ENCODE measurements around the gene DBH. TPM values are rescaled to one million over a fixed set of nuclear protein-coding genes. Genes with fewer than 3 reads are reported as not detected.

The DBH gene
- total RNA-seq, 1 experiment from 2014 or later = not detected

DNA sequence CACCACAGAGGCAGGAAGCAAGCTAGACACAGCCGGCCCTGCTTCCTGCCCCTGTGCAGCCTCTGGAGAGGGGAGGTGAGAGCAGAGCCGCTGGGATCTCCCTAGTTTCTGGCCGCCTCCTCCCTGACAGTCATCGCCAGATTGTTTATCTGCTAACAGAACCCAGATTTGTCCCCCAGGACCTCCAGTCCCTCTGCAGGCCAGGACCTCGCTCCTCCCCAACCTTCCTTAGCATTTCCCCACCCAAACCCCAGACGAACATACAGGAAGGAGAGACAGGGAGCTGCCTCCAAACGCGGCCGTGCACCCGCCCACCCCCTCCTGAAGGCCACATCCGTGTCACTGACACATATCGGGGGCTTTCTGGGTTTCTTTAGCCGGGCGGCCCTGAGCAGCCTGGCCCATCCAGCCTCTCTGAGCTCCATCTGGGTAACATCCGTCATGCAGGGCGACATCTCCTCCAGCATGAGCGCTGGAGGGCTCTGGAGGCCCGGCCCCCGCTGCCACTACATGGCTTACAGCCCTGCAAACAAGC, 47.5 kb downstream of the DBH start:
- DNase-seq (ENCODE audit: low spot score) = no peak

DNA sequence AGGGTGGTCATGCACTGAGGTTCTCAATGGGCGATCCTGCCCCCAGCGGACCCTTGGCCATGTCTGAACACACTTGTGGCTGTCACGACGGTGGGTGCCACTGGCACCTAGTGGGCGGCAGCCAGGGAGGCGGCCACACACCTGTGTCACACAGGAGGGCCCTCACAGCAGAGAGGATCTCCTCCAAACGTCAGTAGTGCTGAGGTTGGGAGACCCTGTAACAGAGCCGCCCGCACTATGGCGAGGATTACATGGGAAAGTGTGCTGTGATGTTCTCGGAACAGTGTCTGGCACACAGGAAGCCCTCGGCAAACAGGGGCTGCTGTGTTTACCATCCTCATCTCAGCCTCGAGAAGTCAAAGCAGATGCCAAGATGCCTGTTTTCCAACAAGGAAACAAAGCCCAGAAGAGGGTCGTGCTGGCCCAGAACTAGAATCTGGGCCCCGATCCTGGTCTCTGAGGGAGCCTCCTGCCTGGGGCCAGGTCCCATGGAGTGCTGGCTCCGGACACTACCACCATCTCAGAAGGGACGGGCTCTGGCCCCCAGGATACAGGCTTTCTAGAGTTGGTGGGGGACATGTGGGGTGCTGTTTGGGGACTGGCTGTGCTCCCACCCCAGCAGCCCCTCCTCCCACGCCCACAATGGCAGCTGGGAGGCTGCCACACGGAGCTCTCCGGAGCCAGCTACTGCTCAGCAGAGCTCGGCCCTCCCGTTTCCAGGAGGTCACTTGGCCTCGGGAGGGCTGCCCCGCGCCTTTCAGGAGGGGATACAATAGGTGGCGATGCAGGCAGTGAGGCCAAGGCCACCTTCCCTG, 48.2 kb downstream of the DBH start:
- DNase-seq (ENCODE audit: low spot score) = no peak

DNA sequence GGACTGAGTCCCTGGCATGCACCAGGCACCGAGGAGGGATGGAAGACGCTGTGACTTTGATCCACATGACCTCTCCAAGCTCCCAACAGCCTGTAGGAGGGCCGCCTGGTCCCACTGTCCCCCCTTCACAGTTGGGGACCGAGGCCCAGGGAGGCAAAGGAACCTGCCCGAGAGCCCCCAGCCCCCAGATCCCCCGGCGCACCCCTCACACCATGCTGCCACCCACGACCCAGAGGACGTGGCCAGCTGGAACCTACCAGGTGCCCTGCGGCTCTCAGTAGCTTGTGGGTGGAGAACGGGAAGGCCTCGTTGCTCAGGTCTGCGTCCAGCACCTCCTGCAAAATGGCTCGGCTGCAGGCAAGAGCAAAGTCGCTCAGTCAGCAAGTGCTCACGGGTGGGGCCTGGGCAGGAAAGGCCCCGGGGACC, 48.8 kb downstream of the DBH start:
- no peak for DNase-seq (ENCODE audit: low spot score)

DNA sequence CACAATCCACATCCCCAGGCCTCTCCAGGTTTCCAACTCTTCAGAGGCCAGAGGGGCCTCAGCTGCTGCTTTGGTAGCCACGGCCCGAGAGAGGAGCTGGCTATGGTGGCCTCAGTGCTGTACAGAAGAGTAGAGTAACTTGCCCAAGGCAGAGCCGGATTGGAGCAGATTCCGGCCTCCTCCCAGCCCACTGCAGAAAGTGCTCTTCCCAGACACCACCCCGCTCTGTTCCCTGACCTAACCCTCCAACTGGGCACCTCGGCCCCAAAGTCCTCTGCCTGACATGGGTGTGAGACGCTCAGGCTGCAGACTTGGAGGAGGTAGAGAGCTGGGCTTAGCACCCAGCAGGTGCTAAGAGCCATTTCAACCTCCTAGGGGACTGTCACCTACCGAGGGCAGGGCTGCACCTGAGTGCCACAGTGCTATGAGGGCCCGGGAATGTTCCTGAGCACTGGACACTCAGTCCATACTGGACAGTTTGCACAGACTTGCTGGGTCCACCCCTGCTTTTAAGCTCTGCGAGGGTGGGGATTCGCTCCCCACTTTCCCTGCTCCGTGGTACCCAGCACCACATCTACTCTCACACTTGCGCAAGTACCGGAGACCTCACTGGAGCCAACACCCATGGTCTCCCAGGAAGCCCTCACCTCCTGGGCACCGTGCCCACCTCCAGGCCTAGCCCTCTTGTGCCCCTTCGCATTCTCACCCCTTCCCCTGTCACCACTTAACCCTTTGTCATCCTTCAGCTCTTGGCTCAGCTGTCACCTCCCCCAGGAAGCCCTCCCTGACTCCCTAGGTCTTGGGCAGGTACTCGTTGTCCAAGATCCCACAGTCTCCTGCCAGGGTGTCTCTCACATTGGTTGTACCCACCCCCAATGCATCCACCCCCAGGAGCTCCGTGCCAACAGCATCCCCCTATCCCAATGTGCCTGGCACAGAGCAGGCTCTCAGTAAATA, 49.8 kb downstream of the DBH start:
- no peak for DNase-seq (ENCODE audit: low spot score)

DNA sequence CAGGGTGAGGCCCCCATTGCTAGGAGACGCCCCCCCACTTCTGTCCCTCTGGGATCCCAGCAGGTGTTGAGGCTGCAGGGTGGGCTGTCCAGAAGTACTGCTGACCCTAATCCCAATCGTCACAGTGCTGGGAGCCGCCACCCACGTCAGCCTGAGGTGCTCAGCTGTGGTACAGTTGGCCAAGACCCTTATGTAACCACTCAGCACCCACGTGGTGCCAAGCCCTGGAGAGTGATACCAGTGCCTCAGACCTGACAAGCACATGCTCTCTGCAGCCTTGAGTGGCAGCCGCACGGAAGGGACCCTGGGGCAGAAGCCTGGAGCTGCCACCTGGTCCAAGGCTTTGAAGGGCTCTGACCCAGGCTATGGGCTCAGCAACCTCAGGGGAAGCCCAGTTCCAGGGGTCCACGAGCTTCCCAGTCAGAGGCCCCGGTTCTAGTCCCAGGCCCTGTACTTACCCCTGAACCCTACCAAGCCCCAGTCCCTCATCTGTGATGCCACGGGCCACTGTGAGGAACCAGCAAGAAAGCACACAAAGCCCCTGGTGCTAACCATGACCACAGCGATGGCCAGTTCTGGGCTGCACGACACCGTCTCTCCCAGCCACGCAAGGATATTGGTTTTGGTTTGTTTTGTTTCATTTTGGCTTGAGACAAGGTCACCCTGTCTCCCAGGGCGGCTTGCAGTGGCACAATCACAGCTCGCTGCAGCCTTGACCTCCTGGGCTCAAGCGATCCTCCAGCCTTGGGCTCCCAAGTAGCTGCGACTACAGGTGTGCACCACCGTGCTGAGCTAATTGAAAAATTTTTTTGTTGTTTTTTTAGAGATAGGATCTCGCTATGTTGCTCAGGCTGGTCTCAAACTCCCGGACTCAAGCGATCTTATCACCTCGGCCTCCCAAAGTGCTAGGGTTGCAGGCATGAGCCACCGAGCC, 50.7 kb downstream of the DBH start:
- DNase-seq (ENCODE audit: low spot score) = no peak

DNA sequence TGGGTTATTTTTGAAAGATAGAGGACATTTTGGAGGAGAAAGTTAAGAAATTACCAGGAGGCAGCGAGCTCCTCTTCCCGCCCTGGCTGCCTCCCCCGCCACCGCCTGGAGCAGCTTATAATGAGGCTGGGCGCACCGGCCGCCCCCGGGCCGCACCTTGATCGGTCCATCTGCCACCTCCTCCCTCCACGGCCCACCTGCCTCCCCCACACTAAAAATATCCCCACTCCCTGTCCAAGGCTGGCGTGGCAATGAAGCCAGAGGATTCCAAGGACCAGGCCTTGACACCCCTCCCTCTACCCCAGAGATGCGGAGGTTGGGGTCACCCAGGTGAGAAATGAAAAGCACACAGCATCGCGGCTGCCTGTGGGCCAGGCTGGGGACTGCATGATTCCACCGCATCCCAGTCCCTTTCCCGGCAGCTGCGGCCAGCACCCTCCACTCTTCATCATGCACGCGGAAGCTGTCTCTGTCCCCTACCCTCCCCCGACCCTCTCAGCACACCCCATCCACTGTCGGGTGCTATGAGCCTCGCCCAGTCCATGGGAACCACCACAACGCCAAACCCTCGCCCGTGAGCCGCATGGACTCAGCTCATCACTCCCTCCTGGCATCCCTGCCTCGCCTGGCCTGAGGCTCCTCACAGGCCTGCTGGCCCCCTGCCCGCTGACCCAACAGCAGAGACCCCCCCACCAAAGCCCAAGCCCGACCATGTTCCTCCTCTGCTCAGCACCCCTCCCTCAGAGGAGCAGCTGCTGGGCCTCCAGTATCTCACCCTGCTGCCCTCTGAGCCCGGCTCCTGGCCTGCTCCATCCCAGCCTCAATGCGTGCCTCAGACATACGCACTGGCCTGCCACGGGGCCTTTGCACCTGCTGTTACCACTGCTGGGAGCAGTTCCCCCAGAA, 51.9 kb downstream of the DBH start:
- no peak for DNase-seq (ENCODE audit: low spot score)

DNA sequence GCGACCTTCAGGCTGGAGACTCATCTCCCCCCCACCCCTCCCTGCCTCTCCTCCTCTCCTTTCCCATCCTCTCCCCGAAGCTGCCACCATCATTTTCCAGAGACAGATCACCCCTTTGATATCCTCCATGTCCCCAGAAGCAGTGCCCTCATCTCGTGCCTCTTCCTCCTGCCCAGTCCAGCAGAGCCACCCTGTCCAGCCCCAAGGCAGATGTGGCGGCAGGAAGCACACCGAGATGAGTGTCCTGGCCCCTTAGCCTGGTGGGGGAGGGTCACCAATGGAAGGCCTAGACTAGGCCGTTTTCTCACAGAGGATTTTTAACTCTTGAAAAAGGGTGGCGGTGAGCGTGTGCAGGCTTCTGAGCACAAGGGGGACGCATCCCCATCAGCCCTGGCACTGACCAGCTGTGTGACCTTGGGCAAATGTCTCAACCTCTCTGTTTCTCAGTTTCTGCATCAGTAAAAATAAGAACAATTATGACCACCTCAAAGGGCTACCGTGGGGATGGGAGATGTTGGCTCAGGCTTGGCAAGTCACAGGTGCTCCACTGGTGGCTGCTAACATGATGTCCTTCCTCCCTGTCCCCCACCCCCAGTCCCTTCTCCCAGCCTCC, 53.1 kb downstream of the DBH start:
- no peak for DNase-seq (ENCODE audit: low spot score)

DNA sequence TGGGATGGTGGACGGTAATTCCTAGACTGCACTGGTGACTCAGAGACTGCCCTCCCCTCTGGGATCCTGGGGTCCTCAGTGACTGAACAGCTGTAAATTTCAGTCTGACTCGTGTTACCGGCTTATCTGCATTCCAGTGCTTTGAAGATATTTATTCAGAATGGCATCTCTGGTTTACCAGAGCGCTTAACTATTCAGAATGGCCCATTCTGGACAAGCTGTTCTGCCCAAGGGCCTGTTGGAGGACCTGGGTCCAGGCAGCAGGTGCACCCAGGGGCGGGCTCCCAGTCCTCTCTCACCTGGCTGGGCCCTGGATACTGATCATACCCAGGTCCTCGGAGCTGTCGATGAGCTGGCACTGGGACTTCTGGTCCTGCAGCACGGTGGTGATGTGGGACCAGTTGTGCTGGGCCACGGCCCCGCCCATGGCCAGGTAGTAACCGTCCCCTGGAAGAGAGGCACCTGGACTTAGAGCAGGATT, 54.0 kb downstream of the DBH start:
- DNase-seq (ENCODE audit: low spot score) = peak; percentile 6

DNA sequence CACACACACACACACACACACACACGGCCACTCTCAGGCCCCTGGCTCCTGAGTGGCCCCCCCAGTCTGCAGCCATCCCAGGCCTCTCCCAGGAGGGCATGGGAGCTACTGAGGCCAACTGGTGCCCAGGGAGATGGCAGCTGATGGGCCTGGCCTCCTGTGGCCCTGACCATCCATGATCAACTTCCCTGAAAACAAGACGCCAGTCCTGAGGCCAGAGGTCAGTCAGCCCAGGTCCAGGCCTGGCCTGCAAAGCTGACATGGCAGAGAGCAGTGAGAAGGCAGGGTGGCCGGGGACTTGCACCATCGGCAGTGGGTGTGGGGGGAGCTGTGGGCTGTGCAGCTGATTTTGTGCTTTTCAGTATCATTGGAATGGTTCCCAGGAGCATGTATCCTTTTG, 55.0 kb downstream of the DBH start:
- DNase-seq (ENCODE audit: low spot score) = no peak

DNA sequence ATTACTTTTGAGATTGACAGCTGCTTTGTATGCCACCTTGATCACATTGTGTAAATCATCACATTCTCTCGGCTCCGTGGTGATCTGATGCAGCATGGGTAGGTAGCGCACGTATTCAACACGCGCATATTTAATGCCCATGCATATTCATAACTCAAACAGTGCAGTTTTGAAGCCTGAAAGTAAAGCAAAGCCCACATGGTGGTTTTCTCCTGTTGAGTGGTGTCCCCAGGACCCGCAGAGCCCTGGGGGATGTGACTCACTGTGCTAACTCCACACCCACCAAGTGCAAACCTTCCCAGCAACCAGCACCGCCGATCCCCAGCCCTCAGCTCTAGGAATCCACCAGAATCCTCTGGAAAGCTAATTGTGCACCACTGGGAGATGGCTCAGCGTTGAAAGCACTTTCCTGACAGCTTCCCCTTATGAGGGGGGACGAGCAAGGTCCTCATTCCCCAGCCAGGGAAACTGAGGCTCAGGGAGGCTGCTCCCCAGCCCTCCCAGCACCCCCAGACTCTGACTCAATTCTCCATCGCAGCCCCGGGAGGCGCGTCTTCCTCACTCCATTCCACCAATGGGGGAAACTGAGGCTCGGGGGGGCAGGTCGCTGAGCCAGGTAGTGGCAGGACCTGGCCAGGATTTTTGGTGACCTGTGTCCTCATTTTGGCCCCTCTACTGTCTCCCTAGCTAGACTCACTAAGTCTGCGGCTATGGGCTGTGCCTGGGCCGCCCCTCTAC, 55.6 kb downstream of the DBH start:
- no peak for DNase-seq (ENCODE audit: low spot score)

DNA sequence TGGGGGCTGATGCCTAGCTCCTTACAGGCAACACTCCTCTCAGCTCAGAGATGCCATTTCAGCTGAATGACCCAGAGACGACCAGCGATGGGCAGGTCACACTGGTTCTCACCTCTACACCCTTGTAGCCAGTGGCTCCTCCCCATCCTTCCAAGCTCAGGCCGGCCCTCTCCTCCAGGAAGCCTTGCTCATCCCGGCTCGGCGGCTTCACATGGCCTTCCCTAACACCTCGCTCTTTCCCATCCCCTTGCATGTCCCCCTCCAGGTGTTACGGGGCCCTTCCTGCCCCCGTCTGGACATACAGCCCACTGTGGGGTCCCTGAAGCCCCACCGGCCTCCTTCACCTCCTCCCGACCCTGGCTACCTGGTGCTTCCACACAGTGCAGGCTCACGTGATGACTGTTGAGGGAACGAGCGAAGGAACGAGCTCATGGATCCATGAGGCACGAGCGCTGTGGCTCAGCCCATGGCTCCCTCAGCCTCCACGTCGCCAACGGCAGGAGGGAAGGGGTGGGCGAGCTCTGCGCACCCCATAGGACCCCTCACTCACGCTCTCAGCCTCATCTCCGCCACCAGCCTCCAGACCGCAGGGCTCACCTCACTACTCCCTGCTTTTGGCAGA, 56.3 kb downstream of the DBH start:
- DNase-seq (ENCODE audit: low spot score) = no peak

DNA sequence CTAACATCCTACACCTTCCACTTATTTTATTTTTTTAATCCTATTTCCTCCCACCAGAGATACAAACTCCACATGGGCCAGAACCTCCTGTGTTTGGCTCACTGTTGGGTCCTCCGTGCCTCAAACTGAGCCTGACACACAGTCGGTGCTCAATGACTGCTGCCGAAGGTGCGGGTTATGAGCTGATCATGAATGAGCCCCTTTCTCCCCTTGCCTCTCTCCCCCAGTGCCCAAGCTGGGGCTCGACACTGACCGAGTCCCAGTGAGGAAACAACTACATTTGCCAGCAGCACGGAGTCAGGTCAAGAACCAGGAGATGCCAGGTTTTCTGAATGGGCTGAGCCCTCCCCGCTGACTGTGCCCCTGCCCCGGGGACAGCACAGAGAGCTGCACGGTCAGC, 57.0 kb downstream of the DBH start:
- DNase-seq (ENCODE audit: low spot score) = no peak

DNA sequence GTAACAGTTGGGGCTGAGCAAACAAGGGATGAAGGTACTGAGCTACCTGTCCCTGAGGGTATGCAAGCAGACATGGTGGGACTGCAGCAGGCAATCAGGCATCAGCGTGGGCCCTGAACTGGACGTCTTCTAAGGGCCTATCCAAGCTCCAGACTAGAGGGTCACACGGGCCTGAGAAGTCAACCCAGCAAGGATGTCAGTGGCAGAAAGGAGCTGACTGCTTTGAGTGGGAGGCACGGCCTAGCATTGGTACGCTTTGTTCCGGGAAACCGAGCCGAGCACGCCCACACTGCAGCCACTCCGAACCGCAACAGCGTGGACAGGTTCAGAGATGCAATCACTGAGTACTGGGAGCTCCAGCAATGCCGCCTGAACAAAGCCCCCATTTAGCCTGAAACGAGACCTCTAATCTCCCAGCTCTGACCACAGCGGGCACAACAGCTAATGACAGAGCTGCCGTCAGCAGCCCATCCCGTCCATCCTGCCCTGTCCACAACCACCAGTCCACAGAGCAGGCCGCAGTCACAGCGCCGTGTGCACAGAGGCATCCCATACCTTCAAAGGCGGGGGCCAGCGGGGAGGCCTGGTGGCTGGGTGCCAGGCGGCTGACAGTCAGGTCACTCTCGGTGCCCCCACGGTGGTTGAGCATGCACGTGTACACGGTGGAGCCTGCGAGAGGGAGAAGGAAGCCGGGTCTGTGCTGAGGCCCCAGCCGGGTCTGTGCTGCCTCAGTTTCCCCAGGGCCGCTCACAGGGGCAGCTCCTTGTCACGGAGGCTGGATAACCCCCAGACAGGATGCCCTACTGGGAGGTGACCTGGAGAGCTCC, 57.8 kb downstream of the DBH start:
- no peak for DNase-seq (ENCODE audit: low spot score)

DNA sequence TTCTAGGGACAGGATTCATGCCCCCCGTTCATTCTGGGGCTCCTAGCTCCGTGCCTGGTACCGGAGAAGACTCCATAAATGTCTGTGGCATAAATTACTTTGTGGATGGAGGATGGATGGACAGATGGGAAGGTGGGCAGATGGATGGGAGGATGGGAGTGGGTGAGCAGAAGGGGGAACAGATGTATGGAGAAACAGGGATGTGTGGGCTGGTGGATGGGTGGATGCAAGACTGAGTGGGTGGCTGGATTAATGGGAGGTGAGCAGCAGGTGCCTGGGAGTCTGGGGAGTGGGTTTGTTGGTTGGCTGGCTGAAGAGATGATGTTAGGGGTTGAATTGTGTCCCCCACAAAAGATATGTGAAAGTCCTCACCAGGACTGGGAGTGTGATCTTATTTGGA, 58.5 kb downstream of the DBH start:
- no peak for DNase-seq (ENCODE audit: low spot score)

DNA sequence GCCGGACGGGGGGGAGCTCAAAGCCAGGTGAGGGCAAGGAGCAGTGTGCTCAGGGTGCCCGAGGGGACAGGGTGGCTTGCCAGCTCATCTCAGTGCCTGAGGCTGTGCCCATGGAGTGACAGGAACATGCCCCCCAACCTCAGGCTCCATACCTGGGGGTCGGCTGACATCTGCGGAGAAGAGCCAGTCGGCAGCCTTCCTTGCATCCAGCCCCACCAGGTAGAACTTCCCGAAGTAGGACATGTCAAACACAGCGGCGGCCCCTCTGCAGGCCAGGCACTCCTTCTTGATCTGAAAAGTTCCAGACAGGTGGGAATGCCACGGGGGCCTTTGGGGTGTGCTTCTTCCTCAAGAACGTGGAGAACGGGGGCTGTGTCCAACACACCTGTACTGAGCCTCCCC, 59.9 kb downstream of the DBH start:
- DNase-seq (ENCODE audit: low spot score) = no peak

DNA sequence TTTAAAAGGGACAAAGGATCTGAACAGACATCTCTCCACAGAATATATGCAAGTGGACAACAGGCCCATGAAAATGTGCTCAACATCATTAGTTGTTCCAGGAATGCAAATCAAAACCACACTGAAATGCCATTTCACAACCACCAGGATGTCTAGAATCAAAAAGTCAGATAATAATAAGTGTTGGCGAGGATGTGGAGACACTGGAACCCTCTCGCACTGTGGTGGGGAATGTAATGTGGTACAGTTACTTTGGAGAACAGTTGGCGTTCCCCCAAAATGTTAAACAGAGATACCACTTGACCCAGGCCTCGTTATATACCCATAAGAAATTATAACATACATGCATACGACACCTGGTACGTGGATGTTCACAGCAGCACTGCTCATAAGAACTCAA, 63.4 kb downstream of the DBH start:
- no peak for DNase-seq (ENCODE audit: low spot score)

DNA sequence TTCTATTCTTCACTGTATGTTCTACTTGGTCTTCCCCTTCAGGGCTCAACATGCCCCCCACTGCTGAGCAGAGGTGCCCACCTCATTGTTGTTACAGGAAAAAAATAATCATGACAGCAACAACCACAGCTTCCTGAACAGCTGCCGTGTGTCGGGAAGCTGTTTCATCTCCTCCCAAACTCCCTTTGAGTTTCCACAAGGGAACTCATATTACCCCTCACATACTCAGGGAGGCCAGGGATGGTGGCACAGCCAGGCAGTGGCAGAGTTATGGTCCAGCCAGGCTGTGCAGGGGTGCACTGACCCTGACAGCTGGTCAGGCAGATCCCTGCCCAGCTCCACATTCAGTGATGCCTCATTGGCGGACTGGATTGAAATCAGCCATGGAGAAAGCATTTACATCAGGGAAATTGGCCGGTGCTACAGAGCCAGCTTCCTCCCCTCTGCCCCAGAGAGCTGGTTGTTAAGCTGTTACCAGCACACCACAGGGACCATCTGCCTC, 64.7 kb downstream of the DBH start:
- DNase-seq (ENCODE audit: low spot score) = no peak
